AG08395 (cell line): ENCODE measurements around the gene ASCC1.

ENCODE experiments used
- DNase-seq: peaks from one replicate; pipeline ENCODE4 v3.0.0; 2012; ENCODE audit warnings: mixed read lengths, low spot score

Gene ASCC1

DNA sequence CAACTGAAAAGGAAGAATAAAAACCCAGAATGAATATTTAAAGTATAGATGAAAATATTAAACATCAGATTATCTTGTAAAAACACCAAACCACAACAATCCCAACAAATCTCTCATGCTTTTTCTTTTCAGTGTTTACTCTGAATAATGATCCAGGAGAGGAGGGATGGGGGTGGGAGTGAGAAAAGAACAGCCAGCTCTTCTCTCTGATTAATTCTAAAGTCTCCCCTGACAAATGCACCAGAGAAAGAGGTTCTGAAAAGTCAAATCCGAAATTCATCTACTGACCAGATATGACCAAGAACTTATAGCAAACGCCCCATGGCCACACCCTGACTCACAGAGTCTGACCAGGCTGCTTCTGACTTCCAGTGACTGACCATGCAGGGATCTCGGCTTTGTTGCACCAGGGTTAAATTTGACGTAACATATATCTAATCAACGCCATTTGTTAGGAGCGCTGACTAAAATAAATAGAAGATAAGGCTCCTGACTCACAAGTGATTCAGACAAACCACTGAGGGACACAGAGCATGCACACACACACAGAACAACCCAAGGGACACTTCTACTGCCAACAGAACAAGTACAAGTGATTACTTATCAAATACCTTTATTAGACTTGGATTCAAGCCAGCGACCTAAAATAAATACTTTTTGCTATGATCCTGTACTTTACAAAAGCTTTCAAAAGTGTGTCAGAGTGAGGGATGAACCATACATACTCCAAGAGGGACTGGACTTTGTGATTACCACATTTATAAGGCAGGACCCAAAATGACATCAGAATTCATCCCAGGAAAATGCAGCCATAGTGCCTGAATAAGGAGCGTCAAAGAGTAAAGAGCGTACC, 118.4 kb downstream of the ASCC1 start:
- peak; percentile 50 for DNase-seq

DNA sequence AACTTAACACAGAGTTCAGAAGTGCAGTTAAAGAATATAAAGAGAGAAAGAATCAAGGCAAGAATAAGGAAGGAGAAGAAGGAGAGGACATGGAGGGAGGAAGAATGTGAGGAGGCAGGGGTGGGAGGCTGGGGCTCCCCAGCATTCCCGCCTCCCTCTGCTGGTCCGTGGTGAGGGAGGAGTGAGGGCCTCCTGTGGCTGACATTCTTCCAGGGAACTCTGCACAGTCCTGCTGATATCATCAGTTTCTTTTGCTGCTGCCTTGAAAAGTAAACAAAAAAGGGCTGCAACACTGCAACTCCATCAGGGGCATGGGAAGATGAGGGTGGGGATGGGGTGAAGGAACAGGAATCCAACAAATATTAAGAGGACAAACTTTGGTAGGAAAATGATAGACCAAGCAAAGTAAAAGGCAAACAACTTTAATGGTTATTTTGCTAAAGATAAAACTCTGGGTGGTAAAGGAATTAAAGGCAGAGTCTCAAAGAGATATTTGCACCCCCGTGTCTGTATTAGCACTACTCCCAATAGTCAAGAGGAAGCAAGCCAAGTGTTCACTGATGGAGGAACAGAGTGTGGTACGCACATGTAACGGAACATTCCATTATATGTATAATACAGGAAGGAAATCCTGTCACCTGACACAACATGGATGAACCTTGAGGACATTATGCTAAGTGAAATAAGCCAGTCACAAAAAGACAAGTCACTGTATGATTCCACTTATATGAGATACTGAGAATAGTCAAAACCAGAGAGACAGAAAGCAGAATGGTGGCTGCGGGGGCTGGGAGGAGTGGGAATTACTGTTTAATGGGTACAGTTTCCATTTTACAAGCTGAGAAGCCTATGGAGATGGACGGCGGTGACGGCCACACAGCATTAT, 119.7 kb downstream of the ASCC1 start:
- DNase-seq, result no peak

DNA sequence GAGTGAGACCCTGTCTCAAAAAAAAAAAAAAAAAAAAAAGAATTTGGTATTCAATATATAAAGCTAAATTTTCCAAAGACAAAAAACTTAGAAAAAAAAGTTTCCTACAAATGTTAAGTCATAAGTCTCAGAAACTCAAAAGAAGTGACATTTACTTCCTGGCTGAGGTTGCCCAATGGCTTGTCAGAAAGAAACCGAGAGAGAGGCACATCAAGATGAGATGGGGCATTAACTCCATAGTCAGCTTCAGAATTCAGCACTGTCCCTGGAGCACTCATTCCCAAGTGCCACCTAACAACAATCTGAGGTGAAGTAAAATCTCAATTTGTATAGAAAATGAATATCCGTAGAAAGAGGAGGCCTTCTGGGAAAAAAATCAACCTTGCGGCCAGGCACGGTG, 120.9 kb downstream of the ASCC1 start:
- no peak for DNase-seq

GRCh38 chr10:72094574-72094973, 121.5 kb downstream of the ASCC1 start:
- no peak for DNase-seq

- no peak for DNase-seq
Observed at GRCh38 chr10:72093450-72093849, 122.6 kb downstream of the ASCC1 start.

DNA sequence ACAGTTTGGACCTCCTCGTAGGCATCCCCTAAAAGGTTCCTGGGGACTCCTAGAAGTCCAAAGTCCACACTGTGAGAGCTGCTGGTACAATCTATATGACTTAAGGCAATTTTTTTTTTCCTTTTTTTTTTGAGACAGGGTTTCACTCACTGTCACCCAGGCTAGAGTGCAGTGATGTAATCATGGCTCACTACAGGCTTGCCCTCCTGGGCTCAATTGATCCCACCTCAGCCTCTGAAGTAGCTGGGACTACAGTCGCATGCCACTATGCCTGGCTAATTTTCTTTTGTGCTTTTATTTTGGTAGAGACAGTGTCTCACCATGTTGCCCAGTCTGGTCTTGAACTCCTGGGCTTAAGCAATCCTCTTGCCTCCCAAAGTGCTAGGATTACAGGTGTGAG, 123.1 kb downstream of the ASCC1 start:
- DNase-seq, result no peak

DNA sequence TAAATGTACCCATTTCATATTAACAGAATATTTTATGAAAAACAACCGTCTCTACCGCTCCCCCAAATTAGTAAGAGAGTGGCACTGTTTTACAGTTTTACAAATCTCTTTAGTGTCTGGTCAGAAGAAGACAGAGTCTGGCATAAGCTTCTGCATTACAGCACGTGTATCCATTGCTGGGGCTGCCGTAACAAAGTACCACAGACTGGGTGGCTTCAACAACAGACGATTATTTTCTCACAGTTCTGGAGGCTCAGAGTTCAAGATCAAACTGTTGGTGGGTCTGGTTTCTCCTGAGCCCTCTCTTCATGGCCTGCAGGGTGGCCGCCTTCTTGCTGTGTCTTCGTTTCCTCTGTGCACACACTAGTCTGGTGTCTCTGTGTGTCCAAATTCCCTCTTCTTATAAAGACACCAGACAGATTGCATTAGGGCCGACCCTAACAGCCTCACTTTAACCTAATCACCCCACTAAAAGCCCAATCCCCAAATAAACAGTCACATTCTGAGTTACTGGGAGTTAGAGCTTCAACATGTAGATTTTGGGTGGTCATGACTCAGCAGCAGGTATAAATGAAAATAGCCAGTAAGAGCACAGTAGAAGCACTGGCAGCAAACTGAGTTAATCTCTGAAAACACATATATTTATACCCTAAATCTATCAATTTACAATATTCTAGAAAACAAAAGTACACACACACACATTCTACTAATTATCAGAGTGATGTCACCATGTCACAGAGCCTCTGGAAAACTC, 123.7 kb downstream of the ASCC1 start:
- no peak for DNase-seq

- DNase-seq, result no peak
Observed at GRCh38 chr10:72090326-72090725, 125.8 kb downstream of the ASCC1 start.

GRCh38 chr10:72089618-72090017, 126.5 kb downstream of the ASCC1 start:
- DNase-seq, result no peak

DNA sequence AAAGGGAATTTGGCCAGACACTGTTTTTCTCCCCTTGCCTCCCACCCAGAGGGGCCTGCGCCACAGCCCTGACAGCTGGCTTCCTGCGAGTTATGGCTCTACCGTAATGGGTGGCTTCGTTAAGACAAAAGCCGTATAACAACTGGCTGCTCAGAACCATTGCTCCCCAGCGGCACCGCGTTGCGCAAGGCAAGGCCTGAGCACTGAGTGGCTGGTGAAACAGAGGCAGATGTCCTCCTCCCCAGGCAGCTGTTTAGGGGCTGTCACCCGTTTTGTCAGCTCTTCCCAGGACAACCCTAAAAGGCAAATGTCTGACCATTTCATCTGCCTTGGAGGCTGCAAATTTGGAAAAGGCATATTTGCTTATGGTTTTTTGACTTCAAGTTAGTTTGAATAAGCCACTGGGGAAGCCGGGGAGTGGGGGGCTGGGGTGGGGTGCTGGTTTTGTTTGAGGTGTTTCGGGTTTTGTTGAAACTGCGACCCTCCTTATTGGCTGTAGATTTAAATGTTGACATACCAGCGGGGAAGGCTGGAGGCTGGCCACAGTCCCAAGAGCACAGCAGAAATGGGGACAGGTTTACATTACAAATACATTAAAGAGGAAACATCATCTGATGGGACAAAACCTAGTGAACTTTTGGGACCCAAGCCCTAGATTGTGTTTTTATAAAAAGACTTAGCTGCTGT, 127.0 kb downstream of the ASCC1 start:
- peak; percentile 22 for DNase-seq

DNA sequence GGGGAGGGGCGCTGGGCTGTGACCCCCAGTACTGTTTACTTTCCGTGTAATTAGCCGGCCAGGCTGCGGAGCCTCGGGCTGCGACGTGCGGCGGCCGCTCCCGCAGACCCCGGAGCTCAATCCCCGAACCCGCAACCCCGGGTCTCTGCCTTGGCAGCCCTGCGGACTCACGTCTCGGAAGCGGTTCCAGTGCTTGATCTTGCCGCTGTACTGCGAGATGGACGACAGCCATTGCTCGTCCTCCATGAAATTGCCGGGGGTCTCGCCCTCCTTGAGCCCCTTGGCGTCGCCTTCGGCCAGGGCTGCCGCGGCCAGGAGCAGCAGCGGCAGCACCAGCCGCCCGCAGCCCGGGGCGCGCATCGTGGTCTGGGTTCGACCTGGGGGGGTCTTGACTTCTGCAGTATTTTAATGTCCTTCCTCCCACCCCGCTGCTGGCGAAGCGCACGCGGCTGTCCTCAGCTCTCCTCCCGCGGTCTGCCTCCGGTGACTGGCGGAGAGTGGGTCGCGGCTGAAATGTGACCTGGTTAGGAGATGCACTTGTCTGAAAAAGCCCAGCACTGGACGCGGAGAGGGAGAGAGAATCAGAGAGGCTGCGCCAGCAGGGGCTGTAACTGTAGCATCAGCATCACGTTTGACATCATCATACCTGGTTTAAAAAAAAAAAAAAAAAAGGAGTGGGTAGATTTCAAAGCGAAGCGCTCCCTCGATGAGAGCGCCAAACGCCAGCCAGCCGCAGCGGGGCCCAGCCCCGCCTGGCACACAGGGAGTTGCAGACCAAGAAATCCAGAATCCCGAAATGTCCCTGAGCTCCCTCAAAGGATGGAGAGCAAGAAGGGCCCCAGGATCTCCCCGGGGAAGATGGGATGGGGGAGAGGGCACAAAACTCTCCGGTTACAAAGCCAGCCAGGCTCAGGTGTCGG, 127.8 kb downstream of the ASCC1 start, which contains the start of gene SPOCK2:
TSS of gene SPOCK2 (minus strand) at position 583 of the 920 bp plus-strand sequence. CDS start at position 360, 223 bp downstream.
- no peak for DNase-seq

- DNase-seq, result no peak
Observed at GRCh38 chr10:72087392-72087968, 128.6 kb downstream of the ASCC1 start.

DNA sequence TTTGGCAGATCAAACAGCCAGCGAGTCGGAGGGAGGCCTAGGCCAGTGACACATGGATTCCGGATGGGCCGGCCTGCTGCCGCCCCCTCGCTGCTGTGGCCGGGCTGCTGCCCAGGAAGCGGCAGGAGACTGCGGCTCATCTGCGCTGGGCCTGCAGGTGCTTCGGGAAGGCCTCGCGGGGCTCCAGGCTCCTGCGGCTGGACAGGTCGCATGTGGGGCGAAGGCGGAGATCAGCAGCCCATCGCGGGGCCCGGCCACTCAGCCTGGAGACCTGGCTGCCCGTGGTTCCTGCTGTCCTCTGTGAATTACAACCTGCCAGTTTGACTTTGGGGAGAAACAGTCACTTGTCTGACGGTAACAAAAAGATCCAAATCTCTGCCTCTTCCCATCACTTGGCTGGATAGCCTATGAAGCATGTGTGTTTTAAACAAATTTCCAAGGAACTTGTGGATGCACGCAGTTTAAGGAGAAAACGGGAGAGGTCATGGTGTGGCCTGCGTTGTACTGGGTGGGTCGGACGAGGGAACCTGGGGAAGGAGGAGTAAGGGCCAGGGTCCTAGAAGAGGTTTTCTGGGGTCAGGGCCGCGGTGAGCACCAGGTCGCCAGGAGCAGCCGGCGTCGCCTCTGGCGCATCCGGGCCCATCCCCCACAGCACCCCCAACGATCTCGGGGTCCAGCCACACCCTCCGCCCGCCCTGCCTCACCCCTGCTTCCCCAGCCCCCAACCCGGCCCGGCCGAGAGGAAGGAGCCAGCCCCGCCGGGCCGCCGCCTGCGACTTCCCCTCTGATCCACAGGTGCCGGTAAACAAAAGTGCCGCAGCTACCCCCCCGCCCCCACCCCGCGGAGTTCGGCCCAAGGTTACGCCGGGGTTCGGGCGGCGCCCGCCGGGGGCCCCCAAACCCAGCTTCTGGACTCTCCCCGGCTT, 129.3 kb downstream of the ASCC1 start:
- DNase-seq, result no peak

- DNase-seq, result no peak
Observed at GRCh38 chr10:72085864-72086465, 130.1 kb downstream of the ASCC1 start.

- no peak for DNase-seq
Observed at GRCh38 chr10:72085166-72085565, 130.9 kb downstream of the ASCC1 start.

DNA sequence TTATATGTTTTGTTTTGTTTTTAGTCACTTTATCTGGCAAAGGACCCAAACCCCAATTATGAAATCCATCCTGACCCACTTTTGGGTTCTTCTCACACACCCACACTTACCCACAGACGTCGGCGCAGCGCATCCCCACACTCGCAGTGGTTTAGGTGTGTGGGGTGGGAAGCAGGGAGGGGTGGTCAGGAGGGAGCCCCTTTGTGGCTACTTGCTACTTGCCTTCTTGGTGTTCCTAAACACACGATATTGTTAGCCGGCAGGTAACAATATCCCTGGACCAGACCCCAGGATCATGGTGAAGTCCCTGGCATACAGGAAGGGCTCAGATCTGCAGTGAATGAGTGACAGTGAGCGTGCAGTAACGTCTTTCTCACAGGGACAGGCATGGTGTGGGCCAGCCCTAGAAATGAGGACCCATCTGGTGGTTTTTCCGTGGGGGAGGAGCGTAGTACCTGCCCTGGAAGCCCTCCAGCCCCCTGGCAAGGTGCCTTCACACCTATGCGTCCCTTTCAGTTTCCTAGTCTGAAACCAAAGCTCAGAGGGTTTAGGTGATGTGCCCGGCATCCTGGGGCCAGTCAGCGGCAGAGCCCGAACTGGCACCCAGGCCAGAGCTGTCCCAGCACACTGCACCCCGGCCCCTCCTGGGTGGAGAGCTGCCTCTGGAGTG, 132.2 kb downstream of the ASCC1 start:
- no peak for DNase-seq

DNA sequence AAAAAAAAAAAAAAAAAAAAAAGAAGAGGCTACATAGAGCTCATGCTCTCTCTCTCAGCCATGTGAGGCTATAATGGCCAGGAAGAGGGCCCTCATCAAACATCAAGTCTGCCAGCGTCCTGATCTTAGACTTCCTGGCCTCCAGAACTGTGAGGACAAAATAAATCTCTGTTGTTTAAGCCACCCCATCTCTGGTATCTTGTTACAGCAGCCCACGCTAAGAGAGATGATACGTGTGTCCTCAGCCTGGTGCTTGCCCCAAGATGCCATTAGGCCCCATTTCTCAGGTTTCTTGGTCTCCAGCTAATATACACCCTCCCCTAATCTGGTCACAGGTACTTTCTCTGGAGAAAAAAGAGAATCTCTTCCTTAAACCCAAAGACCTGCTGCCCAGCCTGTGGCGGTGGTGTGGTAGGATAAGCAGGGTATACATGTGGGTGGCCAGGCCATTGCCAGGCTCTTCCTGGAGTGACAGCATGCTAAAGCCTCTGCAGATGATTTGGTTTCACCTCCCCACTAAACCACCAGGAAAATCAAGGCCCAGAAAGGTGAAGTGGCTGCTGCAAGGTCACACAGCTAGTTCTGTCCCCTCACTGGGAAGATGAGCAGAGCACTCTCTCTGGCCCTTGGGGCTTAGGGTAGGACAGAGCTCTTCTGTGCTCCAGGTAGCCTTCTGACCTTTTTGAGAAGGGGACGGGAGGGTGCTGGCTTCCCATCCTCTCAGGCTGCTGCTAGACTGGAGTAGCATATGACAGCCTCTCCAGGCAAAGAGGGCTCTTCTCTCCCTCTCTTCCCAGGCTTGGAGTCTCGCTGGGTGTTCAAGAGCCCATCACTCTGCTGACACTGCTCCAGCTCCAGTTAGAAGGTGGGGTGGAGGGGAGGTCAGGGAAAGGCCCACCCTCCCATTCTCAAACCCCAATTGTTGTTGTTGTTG, 133.0 kb downstream of the ASCC1 start:
- DNase-seq, result no peak
